Mesenchymal stem cell (in vitro differentiated cells and primary cell): Measurements from ENCODE around the gene MACROD1.

ENCODE experiments used
- DNase-seq: peaks from one replicate; pipeline ENCODE4 v3.0.0-alpha.2; 2013
- H2AFZ ChIP-seq: one replicate; pipeline ENCODE4 v1.6.1; 2013; ENCODE audit warnings: low read depth, mild to moderate bottlenecking, control low read depth, inconsistent platforms, low read length, moderate library complexity
- H2AK5ac ChIP-seq: 2 replicates; pipeline ENCODE4 v1.6.1; 2013; ENCODE audit warnings: low read length, moderate library complexity, mild to moderate bottlenecking, inconsistent platforms; ENCODE audit not compliant: severe bottlenecking
- H2BK120ac ChIP-seq: one replicate; pipeline ENCODE4 v1.6.1; 2013; ENCODE audit warnings: low read depth, mild to moderate bottlenecking, inconsistent platforms, low read length, moderate library complexity
- H2BK12ac ChIP-seq, 2 experiments: one replicate each; pipeline ENCODE4 v1.6.1; 2013; ENCODE audit warnings: inconsistent platforms in 2 of 2, low read length in 2 of 2, mild to moderate bottlenecking in 2 of 2, moderate library complexity in 2 of 2, control low read depth in 1 of 2
- H2BK15ac ChIP-seq: one replicate; pipeline ENCODE4 v1.6.1; 2013; ENCODE audit warnings: mild to moderate bottlenecking, low read depth, inconsistent platforms; ENCODE audit not compliant: poor library complexity, severe bottlenecking
- H2BK5ac ChIP-seq: 2 replicates; pipeline ENCODE4 v1.6.1; 2013; ENCODE audit warnings: low read depth, mild to moderate bottlenecking, low read length, control low read depth, inconsistent platforms; ENCODE audit not compliant: poor library complexity, severe bottlenecking
- H3K14ac ChIP-seq, 2 experiments: one replicate each; pipeline ENCODE4 v1.6.1; 2013; ENCODE audit warnings: inconsistent platforms in 2 of 2, low read length in 2 of 2, control low read depth in 1 of 2, mild to moderate bottlenecking in 1 of 2, moderate library complexity in 1 of 2
- H3K18ac ChIP-seq, 2 experiments: one replicate each; pipeline ENCODE4 v1.6.1; 2013; ENCODE audit warnings: inconsistent platforms in 2 of 2, low read length in 2 of 2, control low read depth in 1 of 2, low read depth in 1 of 2, mild to moderate bottlenecking in 1 of 2
- H3K23ac ChIP-seq, 2 experiments: one replicate each; pipeline ENCODE4 v1.6.1; 2013; ENCODE audit warnings: inconsistent platforms in 2 of 2, low read length in 2 of 2, mild to moderate bottlenecking in 2 of 2, moderate library complexity in 2 of 2, control low read depth in 1 of 2
- H3K27ac ChIP-seq: 2 replicates; pipeline ENCODE4 v1.5.1; 2013; ENCODE audit warnings: mild to moderate bottlenecking, moderate library complexity, low read length, control low read depth, inconsistent platforms; ENCODE audit not compliant: poor library complexity, severe bottlenecking
- H3K27me3 ChIP-seq, 2 experiments: 2 replicates each; pipeline versions ENCODE4 v1.6.1 to v1.7.0; 2013; ENCODE audit warnings: low read length in 2 of 2, mild to moderate bottlenecking in 2 of 2, moderate library complexity in 2 of 2, control low read depth in 1 of 2, inconsistent platforms in 1 of 2; ENCODE audit not compliant: control insufficient read depth in 1 of 2, insufficient read depth in 1 of 2
- H3K36me3 ChIP-seq, 2 experiments: 2 replicates each; pipeline versions ENCODE4 v1.6.1 to v1.7.0; 2013; ENCODE audit warnings: low read length in 2 of 2, control low read depth in 1 of 2, inconsistent platforms in 1 of 2, low read depth in 1 of 2, mild to moderate bottlenecking in 1 of 2; ENCODE audit not compliant: insufficient read depth in 2 of 2, control insufficient read depth in 1 of 2
- H3K4ac ChIP-seq, 2 experiments: one replicate each; pipeline ENCODE4 v1.6.1; 2013; ENCODE audit warnings: inconsistent platforms in 2 of 2, low read length in 2 of 2, mild to moderate bottlenecking in 2 of 2, moderate library complexity in 2 of 2, control low read depth in 1 of 2, low read depth in 1 of 2
- H3K4me1 ChIP-seq: 2 replicates; pipeline ENCODE4 v1.6.1; 2013; ENCODE audit warnings: low read depth, low read length, control low read depth; ENCODE audit not compliant: control insufficient read depth, insufficient read depth
- H3K4me2 ChIP-seq: 2 replicates; pipeline ENCODE4 v1.6.1; 2013; ENCODE audit warnings: low read length, mild to moderate bottlenecking, inconsistent platforms; ENCODE audit not compliant: poor library complexity, severe bottlenecking
- H3K4me3 ChIP-seq, 2 experiments: 2 replicates each; pipeline versions ENCODE4 v1.5.1 to v1.7.0; 2013; ENCODE audit warnings: low read length in 2 of 2, mild to moderate bottlenecking in 2 of 2, control low read depth in 1 of 2, low read depth in 1 of 2; ENCODE audit not compliant: insufficient read depth in 1 of 2
- H3K79me1 ChIP-seq: replicated peaks from 2 replicates; pipeline ENCODE4 v1.6.1; 2013; ENCODE audit warnings: mild to moderate bottlenecking, control low read depth, low read length, inconsistent platforms; ENCODE audit not compliant: poor library complexity, severe bottlenecking
- H3K9ac ChIP-seq: 2 replicates; pipeline ENCODE4 v1.7.0; 2013; ENCODE audit warnings: mild to moderate bottlenecking, low read length, moderate library complexity
- H3K9me3 ChIP-seq: 2 replicates; pipeline ENCODE4 v1.7.0; 2013; ENCODE audit warnings: mild to moderate bottlenecking, low read length; ENCODE audit not compliant: control insufficient read depth
- H4K8ac ChIP-seq: one replicate; pipeline ENCODE4 v1.6.1; 2013; ENCODE audit warnings: inconsistent platforms, mild to moderate bottlenecking, low read length, moderate library complexity
- H4K91ac ChIP-seq: one replicate; pipeline ENCODE4 v1.6.1; 2013; ENCODE audit warnings: mild to moderate bottlenecking, low read length, inconsistent platforms
- WGBS: methylation state at CpG from one replicate; pipeline ENCODE4 v1.1.7; 2013; ENCODE audit warnings: mixed read lengths; 5-methylcytosine and 5-hydroxymethylcytosine counted together

Gene MACROD1

GRCh38 chr11:64067230-64067993, 98.5 kb downstream of the MACROD1 start:
- no peak overlapping the region for H2BK15ac ChIP-seq
- H3K4ac ChIP-seq: no peak overlapping the region
- H2BK5ac ChIP-seq: no peak overlapping the region
- no peak overlapping the region for H3K4me2 ChIP-seq
- H3K27me3 ChIP-seq: peaks cover 15 to 65% of the 10 kb centered on the region in 2 experiments
- 72% methylated on average over 24 of the region's 26 CpGs for WGBS
- DNase-seq: no peak
- H3K9me3 ChIP-seq: no peaks in the 10 kb centered on the region
- no peak overlapping the region for H4K8ac ChIP-seq
- no peak overlapping the region for H2BK120ac ChIP-seq
- H2BK12ac ChIP-seq: no peak overlapping the region
- H3K79me1 ChIP-seq: no peaks in the 10 kb centered on the region
- H3K4me1 ChIP-seq: no peaks in the 10 kb centered on the region
- H3K4me3 ChIP-seq: no peak overlapping the region
- H2AFZ ChIP-seq: no peak overlapping the region
- H2AK5ac ChIP-seq: no peak overlapping the region
- H4K91ac ChIP-seq: no peak overlapping the region
- no peak overlapping the region for H3K18ac ChIP-seq
- H3K27ac ChIP-seq: no peak overlapping the region
- H3K23ac ChIP-seq: no peak overlapping the region
- no peak overlapping the region for H3K9ac ChIP-seq
- H3K14ac ChIP-seq: no peak overlapping the region
- H3K36me3 ChIP-seq: no peaks in the 10 kb centered on the region

DNA sequence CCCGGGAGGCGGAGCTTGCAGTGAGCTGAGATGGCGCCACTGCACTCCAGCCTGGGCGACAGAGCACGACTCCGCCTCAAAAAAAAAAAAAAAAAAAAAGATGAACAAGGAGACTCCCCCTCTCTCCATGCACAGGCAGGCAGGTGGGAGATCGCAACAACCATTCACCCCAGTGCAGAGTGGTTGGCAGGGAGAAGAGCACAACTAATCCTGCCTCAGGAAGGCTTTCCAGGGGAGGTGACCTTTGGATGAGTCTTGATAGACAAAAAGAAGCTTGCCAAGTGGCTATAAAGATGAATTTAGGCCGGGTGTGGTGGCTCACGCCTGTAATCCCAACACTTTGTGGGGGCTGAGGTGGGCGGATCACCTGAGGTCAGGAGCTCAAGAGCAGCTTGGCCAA, 100.2 kb downstream of the MACROD1 start:
- Histone ChIP-seq H2BK12ac (no peak overlapping the region), H3K23ac (no peak overlapping the region), H3K79me1 (no peaks in the 10 kb centered on the region), H3K27ac (no peak overlapping the region), H2BK120ac (no peak overlapping the region), H3K27me3 (peaks cover 15 to 74% of the 10 kb centered on the region in 2 experiments), H3K9ac (no peak overlapping the region), H2BK15ac (no peak overlapping the region), H3K4me3 (no peak overlapping the region), H2BK5ac (no peak overlapping the region), H3K36me3 (no peaks in the 10 kb centered on the region), H3K14ac (no peak overlapping the region), H3K18ac (no peak overlapping the region), H4K8ac (no peak overlapping the region), H3K4me1 (peaks cover 4% of the 10 kb centered on the region), H4K91ac (no peak overlapping the region), H2AFZ (no peak overlapping the region), H3K9me3 (no peaks in the 10 kb centered on the region), H3K4ac (no peak overlapping the region), H3K4me2 (no peak overlapping the region), H2AK5ac (no peak overlapping the region)
- WGBS: 100% methylated on average over 6 of the region's 10 CpGs
- no peak for DNase-seq

- Histone ChIP-seq H3K27ac (no peak overlapping the region), H3K4me2 (no peak overlapping the region), H3K27me3 (peaks cover 19 to 76% of the 10 kb centered on the region in 2 experiments), H3K9ac (no peak overlapping the region), H2BK5ac (no peak overlapping the region), H4K91ac (no peak overlapping the region), H2BK15ac (no peak overlapping the region), H4K8ac (no peak overlapping the region), H2AFZ (no peak overlapping the region), H3K9me3 (no peaks in the 10 kb centered on the region), H3K36me3 (no peaks in the 10 kb centered on the region), H3K18ac (no peak overlapping the region), H2AK5ac (no peak overlapping the region), H3K4me3 (no peak overlapping the region), H3K14ac (no peak overlapping the region), H2BK12ac (no peak overlapping the region), H3K79me1 (no peaks in the 10 kb centered on the region), H3K4ac (no peak overlapping the region), H3K4me1 (peaks cover 6% of the 10 kb centered on the region), H2BK120ac (no peak overlapping the region), H3K23ac (no peak overlapping the region)
- no peak for DNase-seq
- WGBS: 95% methylated on average over 11 of the region's 11 CpGs
Measured at GRCh38 chr11:64065141-64065465, 100.8 kb downstream of the MACROD1 start.

DNA sequence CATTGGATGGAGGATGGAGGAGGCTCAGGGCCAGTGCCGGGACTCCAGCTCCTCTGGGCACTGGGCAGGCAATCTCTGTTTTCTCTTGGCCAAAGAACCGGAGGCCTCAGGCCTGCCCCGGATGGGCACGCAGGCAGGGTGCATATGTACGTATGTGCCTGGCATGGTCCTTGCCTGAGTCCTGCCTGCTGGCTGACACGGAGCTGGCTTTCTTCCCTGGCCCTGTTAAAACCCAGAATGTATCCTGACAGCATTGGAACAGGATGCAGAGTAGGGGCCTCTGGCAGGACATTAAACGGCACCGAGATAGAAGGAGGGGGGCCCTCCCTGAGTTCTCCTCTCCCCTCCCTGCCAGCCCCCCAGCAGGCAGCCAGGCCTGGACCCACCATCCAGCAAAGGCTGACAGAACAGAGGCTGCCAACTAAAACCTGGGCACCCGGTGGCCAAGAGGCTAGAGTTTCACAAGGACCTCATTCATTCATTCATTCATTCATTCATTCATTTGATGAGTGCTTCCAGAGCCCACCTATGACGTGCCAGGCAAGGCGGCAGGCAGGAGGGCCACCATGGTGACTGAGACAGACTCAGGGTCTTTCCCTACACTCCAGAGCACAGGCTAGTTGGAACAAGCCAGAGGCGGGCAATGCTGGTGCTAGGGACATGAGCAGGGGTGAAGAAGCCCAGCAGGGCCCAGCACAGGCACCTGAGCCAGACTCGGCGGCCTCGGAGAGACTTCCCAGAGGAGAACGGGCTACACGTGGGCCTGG, 101.4 kb downstream of the MACROD1 start:
- no peak for DNase-seq
- Histone ChIP-seq H2BK5ac (no peak overlapping the region), H3K4me1 (peaks cover 6% of the 10 kb centered on the region), H3K4me2 (no peak overlapping the region), H2BK120ac (no peak overlapping the region), H2BK12ac (no peak overlapping the region), H3K27me3 (peaks cover 19 to 70% of the 10 kb centered on the region in 2 experiments), H4K8ac (no peak overlapping the region), H3K27ac (no peak overlapping the region), H3K4me3 (no peak overlapping the region), H2BK15ac (no peak overlapping the region), H4K91ac (no peak overlapping the region), H2AK5ac (no peak overlapping the region), H3K18ac (no peak overlapping the region), H3K79me1 (no peaks in the 10 kb centered on the region), H2AFZ (no peak overlapping the region), H3K36me3 (no peaks in the 10 kb centered on the region), H3K14ac (no peak overlapping the region), H3K9me3 (no peaks in the 10 kb centered on the region), H3K9ac (no peak overlapping the region), H3K23ac (no peak overlapping the region), H3K4ac (no peak overlapping the region)
- 90% methylated on average over 17 of the region's 17 CpGs for WGBS
